Retinal pigment epithelial cell (primary cell): ENCODE measurements around the gene MYH15.

Source experiments
- DNase-seq: peaks from one replicate; pipeline ENCODE4 v3.0.0-alpha.2; 2010; ENCODE audit warnings: low read depth
- H3K4me3 ChIP-seq: 2 replicates; pipeline ENCODE4 v1.5.1; 2011; ENCODE audit warnings: mild to moderate bottlenecking, low read length, control low read depth, moderate library complexity
- TF ChIP-seq, protein P1 (sequence below): conservative IDR thresholded peaks from 2 replicates; pipeline ENCODE4 v1.5.1; 2011; ENCODE audit warnings: low read depth, low read length, control low read depth, inconsistent platforms

MYH15 gene

DNA sequence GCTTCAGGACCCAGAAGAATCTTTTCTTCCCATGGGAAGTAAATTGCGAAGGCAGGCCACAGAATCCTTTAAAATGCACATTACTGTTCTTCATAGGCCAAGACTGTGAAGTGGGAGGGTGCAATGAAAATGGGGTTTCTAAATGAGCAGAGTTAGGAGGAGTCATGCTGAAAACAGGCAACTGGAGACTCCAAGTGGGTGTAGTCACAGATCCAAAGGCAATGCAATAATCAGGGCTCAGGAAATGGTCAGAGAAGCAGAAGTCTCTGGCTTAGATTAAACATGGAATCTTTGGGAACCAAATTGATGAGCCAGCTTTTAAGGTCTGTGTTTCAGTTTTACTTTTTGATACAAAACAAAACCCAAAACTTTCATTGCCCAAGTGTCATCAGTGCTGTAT is 176.4 kb downstream of the MYH15 start:
- no peak for DNase-seq
- H3K4me3 ChIP-seq: no peak overlapping the region
- TF ChIP-seq, protein P1, sequence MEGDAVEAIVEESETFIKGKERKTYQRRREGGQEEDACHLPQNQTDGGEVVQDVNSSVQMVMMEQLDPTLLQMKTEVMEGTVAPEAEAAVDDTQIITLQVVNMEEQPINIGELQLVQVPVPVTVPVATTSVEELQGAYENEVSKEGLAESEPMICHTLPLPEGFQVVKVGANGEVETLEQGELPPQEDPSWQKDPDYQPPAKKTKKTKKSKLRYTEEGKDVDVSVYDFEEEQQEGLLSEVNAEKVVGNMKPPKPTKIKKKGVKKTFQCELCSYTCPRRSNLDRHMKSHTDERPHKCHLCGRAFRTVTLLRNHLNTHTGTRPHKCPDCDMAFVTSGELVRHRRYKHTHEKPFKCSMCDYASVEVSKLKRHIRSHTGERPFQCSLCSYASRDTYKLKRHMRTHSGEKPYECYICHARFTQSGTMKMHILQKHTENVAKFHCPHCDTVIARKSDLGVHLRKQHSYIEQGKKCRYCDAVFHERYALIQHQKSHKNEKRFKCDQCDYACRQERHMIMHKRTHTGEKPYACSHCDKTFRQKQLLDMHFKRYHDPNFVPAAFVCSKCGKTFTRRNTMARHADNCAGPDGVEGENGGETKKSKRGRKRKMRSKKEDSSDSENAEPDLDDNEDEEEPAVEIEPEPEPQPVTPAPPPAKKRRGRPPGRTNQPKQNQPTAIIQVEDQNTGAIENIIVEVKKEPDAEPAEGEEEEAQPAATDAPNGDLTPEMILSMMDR: no peak

DNA sequence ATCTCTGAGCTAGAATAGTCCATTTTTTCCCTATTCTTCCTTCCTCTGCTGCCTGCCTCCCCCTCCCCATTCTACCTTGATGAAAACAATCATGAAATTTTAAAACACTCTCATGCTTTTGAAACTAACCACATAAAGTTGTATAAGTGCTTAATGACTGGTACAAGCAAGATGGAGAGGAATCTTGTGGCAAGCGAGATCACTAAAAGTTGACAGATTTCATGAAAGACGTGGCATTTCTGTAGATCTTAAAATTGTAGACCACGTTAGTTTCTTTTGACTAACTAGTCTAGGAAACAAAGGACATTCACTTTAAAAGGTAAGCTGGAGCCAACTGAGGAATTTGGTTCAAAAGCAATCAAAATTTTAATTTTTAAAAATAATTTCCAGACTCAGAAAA is 178.6 kb downstream of the MYH15 start:
- DNase-seq: no peak
- H3K4me3 ChIP-seq: no peak overlapping the region
- TF ChIP-seq, protein P1: no peak
